Cardiac muscle cell (in vitro differentiated cells and primary cell): ENCODE results near the gene ANXA2. TPM values are rescaled to one million over a fixed set of nuclear protein-coding genes. Genes with fewer than 3 reads are reported as not detected.

Experiments
- DNase-seq, 2 donors: peaks; one replicate each; pipeline versions ENCODE4 v3.0.0 to v3.0.0-alpha.2; 2010 to 2017; ENCODE audit warnings: low read depth in 1 of 2, low spot score in 1 of 2
- H3K27ac ChIP-seq: fragments of 200-600 bp; sonication (generic); 2 replicates; pipeline ENCODE4 v1.5.1; 2016
- H3K27me3 ChIP-seq: fragments of 200-600 bp; sonication (generic); 2 replicates; pipeline ENCODE4 v1.6.0; 2016; ENCODE audit warnings: control low read depth
- H3K36me3 ChIP-seq: fragments of 200-600 bp; sonication (generic); 2 replicates; pipeline ENCODE4 v1.5.1; 2016; ENCODE audit warnings: control low read depth
- H3K4me1 ChIP-seq: fragments of 200-600 bp; sonication (generic); 2 replicates; pipeline ENCODE4 v1.8.1; 2017; ENCODE audit warnings: low read depth, mild to moderate bottlenecking, mixed run types
- H3K4me3 ChIP-seq: fragments of 200-600 bp; sonication (generic); 2 replicates; pipeline ENCODE4 v1.5.1; 2016; ENCODE audit warnings: mild to moderate bottlenecking
- H3K9me3 ChIP-seq: fragments of 200-600 bp; sonication (generic); 2 replicates; pipeline ENCODE4 v1.5.1; 2017; ENCODE audit warnings: low read depth, mild to moderate bottlenecking, control low read depth
- polyA plus RNA-seq: library from polyadenylated mRNA; unstranded; fragments of >200 nt; fragmentation: Nextera tagmentation; extraction: Ambion mirVana; gene quantifications from 2 replicates; pipeline ENCODE4 v1.2.1, GENCODE V29; 2016
- total RNA-seq: library from RNA; depleted of rRNA; stranded (reverse); fragments of >200 nt; gene quantifications from 2 replicates; pipeline ENCODE4 v1.2.3, GENCODE V29; 2016
- TF ChIP-seq, protein P1 (sequence below): IDR thresholded peaks from 2 replicates; pipeline ENCODE4 v1.5.1; 2012; ENCODE audit warnings: low read depth, mild to moderate bottlenecking, low read length

The ANXA2 gene
- total and polyA plus RNA-seq, 2 experiments from 2014 or later, result 90.2 to 284 TPM

DNA sequence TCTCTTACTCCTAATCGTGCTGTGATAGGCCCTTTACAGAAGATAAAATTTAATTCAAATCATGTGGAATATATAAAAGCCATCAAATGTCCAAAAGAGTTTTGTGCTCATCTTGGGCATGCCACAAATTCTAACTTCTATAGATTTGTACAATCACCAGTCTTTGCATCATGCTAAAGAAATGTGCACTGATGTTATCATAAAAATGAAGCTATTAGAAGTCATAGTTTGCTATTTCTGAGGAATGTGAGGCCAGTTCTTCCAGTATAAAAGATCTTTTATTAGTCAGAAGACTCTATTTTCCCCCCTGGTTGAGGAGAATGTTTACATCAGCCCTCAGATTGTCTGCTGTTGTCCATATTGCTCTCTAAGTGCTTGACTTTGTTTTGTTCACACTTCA, 2.1 kb upstream of the ANXA2 start:
- peaks cover 6% of the 10 kb centered on the region for H3K4me1 ChIP-seq
- H3K9me3 ChIP-seq, result no peaks in the 10 kb centered on the region
- no peaks in the 10 kb centered on the region for H3K27me3 ChIP-seq
- no peak overlapping the region for H3K27ac ChIP-seq
- no peaks in the 10 kb centered on the region for H3K36me3 ChIP-seq
- TF ChIP-seq, protein P1, sequence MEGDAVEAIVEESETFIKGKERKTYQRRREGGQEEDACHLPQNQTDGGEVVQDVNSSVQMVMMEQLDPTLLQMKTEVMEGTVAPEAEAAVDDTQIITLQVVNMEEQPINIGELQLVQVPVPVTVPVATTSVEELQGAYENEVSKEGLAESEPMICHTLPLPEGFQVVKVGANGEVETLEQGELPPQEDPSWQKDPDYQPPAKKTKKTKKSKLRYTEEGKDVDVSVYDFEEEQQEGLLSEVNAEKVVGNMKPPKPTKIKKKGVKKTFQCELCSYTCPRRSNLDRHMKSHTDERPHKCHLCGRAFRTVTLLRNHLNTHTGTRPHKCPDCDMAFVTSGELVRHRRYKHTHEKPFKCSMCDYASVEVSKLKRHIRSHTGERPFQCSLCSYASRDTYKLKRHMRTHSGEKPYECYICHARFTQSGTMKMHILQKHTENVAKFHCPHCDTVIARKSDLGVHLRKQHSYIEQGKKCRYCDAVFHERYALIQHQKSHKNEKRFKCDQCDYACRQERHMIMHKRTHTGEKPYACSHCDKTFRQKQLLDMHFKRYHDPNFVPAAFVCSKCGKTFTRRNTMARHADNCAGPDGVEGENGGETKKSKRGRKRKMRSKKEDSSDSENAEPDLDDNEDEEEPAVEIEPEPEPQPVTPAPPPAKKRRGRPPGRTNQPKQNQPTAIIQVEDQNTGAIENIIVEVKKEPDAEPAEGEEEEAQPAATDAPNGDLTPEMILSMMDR, result no peak
- peak in 1 of 2 donors; percentile 60 for DNase-seq
- H3K4me3 ChIP-seq, result no peak overlapping the region

- Histone ChIP-seq H3K27ac (no peak overlapping the region), H3K9me3 (no peaks in the 10 kb centered on the region), H3K4me1 (peaks cover 6% of the 10 kb centered on the region), H3K36me3 (no peaks in the 10 kb centered on the region), H3K27me3 (no peaks in the 10 kb centered on the region), H3K4me3 (no peak overlapping the region)
- no peak for DNase-seq
- TF ChIP-seq, protein P1, result no peak
These were observed 1.6 kb upstream of the ANXA2 start for GRCh38 chr15:60399246-60399915.

DNA sequence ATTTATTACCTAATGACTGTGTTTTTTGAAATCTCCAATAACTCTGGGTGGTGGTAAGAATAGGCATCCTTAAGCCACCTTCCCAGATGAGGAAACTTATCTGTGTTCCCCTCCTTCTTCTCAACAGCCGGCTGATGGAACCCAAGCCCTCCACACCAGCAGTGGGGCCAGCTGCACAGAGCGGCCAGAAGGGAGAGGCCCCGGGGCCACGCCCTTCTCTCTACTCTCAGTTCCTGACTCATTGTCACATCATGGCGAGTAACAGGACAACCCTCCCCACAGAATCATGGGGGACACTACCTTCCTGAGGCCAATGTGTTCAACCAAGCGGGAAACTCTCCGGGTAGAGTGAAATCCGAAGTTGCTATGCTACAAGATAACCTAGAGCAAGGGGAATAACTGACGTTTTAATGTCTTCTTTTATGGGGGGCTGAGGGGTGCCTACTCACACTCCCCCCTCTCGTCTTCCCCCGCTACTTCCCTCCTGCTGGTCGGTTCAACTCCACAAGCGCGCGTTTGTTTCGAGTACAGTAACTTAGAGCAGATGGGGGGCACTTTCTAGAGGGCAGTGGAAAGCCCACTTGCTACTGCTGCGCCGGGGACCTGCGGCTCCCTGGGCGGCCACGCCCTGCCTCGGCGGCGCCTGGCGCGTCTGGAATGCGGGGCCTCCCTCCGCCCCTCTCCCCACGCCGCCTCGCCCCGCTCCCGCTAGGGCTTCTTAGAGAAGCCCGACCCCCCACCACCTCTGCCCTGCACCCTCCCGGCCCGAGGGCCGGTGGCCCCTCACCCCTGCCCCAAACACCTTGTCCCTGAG, 621 bp downstream of the ANXA2 start:
- Histone ChIP-seq H3K4me3 (peak overlapping the region; percentile 56), H3K36me3 (no peaks in the 10 kb centered on the region), H3K9me3 (no peaks in the 10 kb centered on the region), H3K4me1 (peaks cover 11% of the 10 kb centered on the region), H3K27ac (peak overlapping the region; percentile 75), H3K27me3 (no peaks in the 10 kb centered on the region)
- peak; percentile 78 to 83 for DNase-seq
- TF ChIP-seq, protein P1, result no peak

- TF ChIP-seq, protein P1, result no peak
- peak overlapping the region; percentile 56 for H3K4me3 ChIP-seq
- H3K27me3 ChIP-seq, result no peaks in the 10 kb centered on the region
- no peaks in the 10 kb centered on the region for H3K9me3 ChIP-seq
- H3K36me3 ChIP-seq, result no peaks in the 10 kb centered on the region
- DNase-seq, result no peak
- H3K4me1 ChIP-seq, result peaks cover 17% of the 10 kb centered on the region
- H3K27ac ChIP-seq, result no peak overlapping the region
These were observed 1.2 kb downstream of the ANXA2 start for GRCh38 chr15:60396560-60396957.

- TF ChIP-seq, protein P1, result no peak
- H3K9me3 ChIP-seq, result no peaks in the 10 kb centered on the region
- no peaks in the 10 kb centered on the region for H3K36me3 ChIP-seq
- H3K4me3 ChIP-seq, result no peak overlapping the region
- no peak for DNase-seq
- peaks cover 18% of the 10 kb centered on the region for H3K4me1 ChIP-seq
- H3K27me3 ChIP-seq, result no peaks in the 10 kb centered on the region
- no peak overlapping the region for H3K27ac ChIP-seq
These were observed 1.7 kb downstream of the ANXA2 start for GRCh38 chr15:60396100-60396499.
